Immature natural killer cell (primary cell): ENCODE data around the gene SAMD9L. TPM values are rescaled to one million over a fixed set of nuclear protein-coding genes. Genes with fewer than 3 reads are reported as not detected.
"Not testable (repeated sequence)": the region's sequence is repeated elsewhere in the genome, so short reads cannot be mapped to it uniquely, and the experiment has no call there.

Experiments used
- DNase-seq, 3 donors: peaks; one replicate each; pipeline ENCODE4 v3.0.0; 2022; ENCODE audit warnings: mixed read lengths in 1 of 3
- H3K27ac Mint-ChIP-seq, 6 donors: one replicate each; pipeline ENCODE4 v1.8.0; 2020; ENCODE audit warnings: mixed read lengths in 6 of 6, mild to moderate bottlenecking in 5 of 6, inconsistent platforms in 4 of 6, moderate library complexity in 3 of 6
- H3K27me3 Mint-ChIP-seq, 3 donors: one replicate each; pipeline ENCODE4 v1.8.0; 2020 to 2021; ENCODE audit warnings: low read depth in 3 of 3, mild to moderate bottlenecking in 3 of 3, mixed read lengths in 3 of 3, moderate library complexity in 3 of 3, inconsistent platforms in 1 of 3
- H3K36me3 Mint-ChIP-seq, 3 donors: one replicate each; pipeline ENCODE4 v1.8.0; 2020; ENCODE audit warnings: mixed read lengths in 3 of 3, inconsistent platforms in 2 of 3, mild to moderate bottlenecking in 2 of 3
- H3K4me1 Mint-ChIP-seq, 2 donors: one replicate each; pipeline ENCODE4 v1.8.0; 2020; ENCODE audit warnings: inconsistent platforms in 2 of 2, mild to moderate bottlenecking in 2 of 2, mixed read lengths in 2 of 2, moderate library complexity in 1 of 2
- H3K4me3 Mint-ChIP-seq, 5 donors: one replicate each; pipeline ENCODE4 v1.8.0; 2020; ENCODE audit warnings: mild to moderate bottlenecking in 5 of 5, mixed read lengths in 5 of 5, inconsistent platforms in 3 of 5, moderate library complexity in 3 of 5
- H3K9me3 Mint-ChIP-seq, 6 donors: one replicate each; pipeline ENCODE4 v1.8.0; 2020; ENCODE audit warnings: mild to moderate bottlenecking in 6 of 6, mixed read lengths in 6 of 6, inconsistent platforms in 4 of 6, moderate library complexity in 3 of 6
- polyA plus RNA-seq, 3 donors: library from polyadenylated mRNA; unstranded; fragments of 300-500 nt; fragmentation: Illumina TruSeq; gene quantifications; one replicate each; pipeline ENCODE4 v1.2.3, GENCODE V29; 2021

Gene SAMD9L
- polyA plus RNA-seq, 3 donors from 2014 or later = 35.9 to 78.2 (median 44.8) TPM

- peaks cover 0 to 2% (median 0%) of the 10 kb centered on the region in 3 donors for H3K27me3 Mint-ChIP-seq
- peaks cover 36 to 95% (median 81%) of the 10 kb centered on the region in 6 donors for H3K9me3 Mint-ChIP-seq
- H3K27ac Mint-ChIP-seq = no peak overlapping the region
- peaks cover 47 to 64% (median 48%) of the 10 kb centered on the region in 3 donors for H3K36me3 Mint-ChIP-seq
- DNase-seq = no peak
- H3K4me3 Mint-ChIP-seq = no peak overlapping the region
- no peaks in the 10 kb centered on the region for H3K4me1 Mint-ChIP-seq
These were observed 15.2 kb downstream of the SAMD9L start for GRCh38 chr7:93133005-93133404.

- Mint-ChIP-seq H3K9me3 (peaks cover 36 to 98% (median 80%) of the 10 kb centered on the region in 6 donors), H3K27me3 (peaks cover 0 to 2% (median 0%) of the 10 kb centered on the region in 3 donors), H3K4me3 (no peak overlapping the region), H3K4me1 (no peaks in the 10 kb centered on the region), H3K27ac (no peak overlapping the region), H3K36me3 (peaks cover 43 to 57% (median 45%) of the 10 kb centered on the region in 3 donors)
- DNase-seq = no peak
These were observed 16.0 kb downstream of the SAMD9L start for GRCh38 chr7:93132216-93132615.

- not testable (repeated sequence) for H3K4me1 Mint-ChIP-seq, DNase-seq, H3K27me3 Mint-ChIP-seq, H3K4me3 Mint-ChIP-seq, H3K27ac Mint-ChIP-seq
- Mint-ChIP-seq H3K36me3 (peaks cover 9 to 41% (median 39%) of the 10 kb centered on the region in 3 donors), H3K9me3 (peaks cover 26 to 63% (median 57%) of the 10 kb centered on the region in 6 donors)
These were observed 21.2 kb downstream of the SAMD9L start for GRCh38 chr7:93126954-93127353.

GRCh38 chr7:93123532-93123931 is 24.7 kb downstream of the SAMD9L start:
- H3K4me3 Mint-ChIP-seq, H3K27ac Mint-ChIP-seq: not testable (repeated sequence)
- H3K36me3 Mint-ChIP-seq = peaks cover 8 to 39% (median 36%) of the 10 kb centered on the region in 3 donors

GRCh38 chr7:93120592-93121549 is 27.3 kb downstream of the SAMD9L start:
- peaks cover 26 to 29% of the 10 kb centered on the region in 2 donors for H3K4me1 Mint-ChIP-seq
- peaks cover 0 to 2% (median 0%) of the 10 kb centered on the region in 3 donors for H3K27me3 Mint-ChIP-seq
- H3K9me3 Mint-ChIP-seq = peaks cover 0 to 18% (median 4%) of the 10 kb centered on the region in 6 donors
- peak overlapping the region in 1 of 6 donors; percentile 2 for H3K27ac Mint-ChIP-seq
- no peak overlapping the region for H3K4me3 Mint-ChIP-seq
- no peak for DNase-seq
- peaks cover 6 to 39% (median 32%) of the 10 kb centered on the region in 3 donors for H3K36me3 Mint-ChIP-seq

More at GRCh38 chr7:93123532-93123931, 24.7 kb downstream of the SAMD9L start:
- H3K9me3 Mint-ChIP-seq = peaks cover 10 to 33% (median 27%) of the 10 kb centered on the region in 6 donors
- not testable (repeated sequence) for H3K27me3 Mint-ChIP-seq, H3K4me1 Mint-ChIP-seq, DNase-seq

GRCh38 chr7:93119191-93119905 is 28.8 kb downstream of the SAMD9L start:
- no peak for DNase-seq
- Mint-ChIP-seq H3K9me3 (peaks cover 0 to 8% (median 1%) of the 10 kb centered on the region in 6 donors), H3K36me3 (peaks cover 16 to 40% (median 34%) of the 10 kb centered on the region in 3 donors), H3K4me1 (peaks cover 41 to 44% of the 10 kb centered on the region in 2 donors), H3K27ac (peak overlapping the region in 5 of 6 donors; percentile 40 to 94 (median 48)), H3K4me3 (peak overlapping the region in 1 of 5 donors; percentile 11), H3K27me3 (peaks cover 0 to 2% (median 2%) of the 10 kb centered on the region in 3 donors)

GRCh38 chr7:93117852-93118530 is 30.2 kb downstream of the SAMD9L start, which contains the start of gene SAMD9:
TSS of gene SAMD9 (minus strand) at chr7:93117979. CDS start at chr7:93106097, 11,882 bp downstream.
- DNase-seq = peak; percentile 73 to 79 (median 78)
- Mint-ChIP-seq H3K4me1 (peaks cover 50 to 55% of the 10 kb centered on the region in 2 donors), H3K4me3 (peak within 1 kb of the TSS; percentile 90 to 96 (median 91)), H3K27me3 (peaks cover 0 to 3% (median 2%) of the 10 kb centered on the region in 3 donors), H3K9me3 (peaks cover 6 to 13% (median 6%) of the 10 kb centered on the region in 6 donors), H3K27ac (peak within 1 kb of the TSS; percentile 91 to 99 (median 96)), H3K36me3 (peaks cover 25 to 46% (median 43%) of the 10 kb centered on the region in 3 donors)

GRCh38 chr7:93117327-93117726 is 30.9 kb downstream of the SAMD9L start:
- Mint-ChIP-seq H3K4me3 (peak overlapping the region; percentile 90 to 96 (median 91)), H3K9me3 (peaks cover 4 to 18% (median 13%) of the 10 kb centered on the region in 6 donors), H3K27ac (peak overlapping the region; percentile 91 to 99 (median 96)), H3K27me3 (peaks cover 0 to 3% (median 2%) of the 10 kb centered on the region in 3 donors), H3K4me1 (peaks cover 55 to 61% of the 10 kb centered on the region in 2 donors), H3K36me3 (peaks cover 24 to 46% (median 45%) of the 10 kb centered on the region in 3 donors)
- peak; percentile 0 to 9 (median 7) for DNase-seq

- no peak for DNase-seq
- H3K4me3 Mint-ChIP-seq = peak overlapping the region; percentile 90 to 96 (median 91)
- H3K36me3 Mint-ChIP-seq = peaks cover 38 to 59% (median 56%) of the 10 kb centered on the region in 3 donors
- peak overlapping the region; percentile 71 to 99 (median 94) for H3K27ac Mint-ChIP-seq
- H3K9me3 Mint-ChIP-seq = peaks cover 13 to 31% (median 28%) of the 10 kb centered on the region in 6 donors
- H3K27me3 Mint-ChIP-seq = peaks cover 0 to 3% (median 0%) of the 10 kb centered on the region in 3 donors
- H3K4me1 Mint-ChIP-seq = peaks cover 63 to 75% of the 10 kb centered on the region in 2 donors
These were observed 32.4 kb downstream of the SAMD9L start for GRCh38 chr7:93115796-93116195.

GRCh38 chr7:93108003-93108402 is 40.2 kb downstream of the SAMD9L start:
- Mint-ChIP-seq H3K4me3 (no peak overlapping the region), H3K4me1 (peaks cover 20 to 48% of the 10 kb centered on the region in 2 donors), H3K9me3 (peaks cover 59 to 100% (median 93%) of the 10 kb centered on the region in 6 donors), H3K27me3 (peaks cover 0 to 2% (median 1%) of the 10 kb centered on the region in 3 donors), H3K27ac (no peak overlapping the region), H3K36me3 (peaks cover 83 to 96% (median 96%) of the 10 kb centered on the region in 3 donors)
- DNase-seq = no peak

GRCh38 chr7:93097388-93097787 is 50.8 kb downstream of the SAMD9L start:
- H3K9me3 Mint-ChIP-seq = peaks cover 26 to 68% (median 49%) of the 10 kb centered on the region in 6 donors
- no peak for DNase-seq
- peaks cover 0 to 10% of the 10 kb centered on the region in 2 donors for H3K4me1 Mint-ChIP-seq
- H3K4me3 Mint-ChIP-seq = no peak overlapping the region
- no peak overlapping the region for H3K27ac Mint-ChIP-seq
- peaks cover 0 to under 1% (median 0%) of the 10 kb centered on the region in 3 donors for H3K27me3 Mint-ChIP-seq
- peaks cover 0 to 13% (median 13%) of the 10 kb centered on the region in 3 donors for H3K36me3 Mint-ChIP-seq

- DNase-seq = no peak
- Mint-ChIP-seq H3K9me3 (peaks cover 25 to 59% (median 40%) of the 10 kb centered on the region in 6 donors), H3K4me3 (no peak overlapping the region), H3K4me1 (no peaks in the 10 kb centered on the region), H3K36me3 (peaks cover 0 to 12% (median 9%) of the 10 kb centered on the region in 3 donors), H3K27ac (no peak overlapping the region), H3K27me3 (peaks cover 3 to 7% (median 4%) of the 10 kb centered on the region in 3 donors)
These were observed 55.3 kb downstream of the SAMD9L start for GRCh38 chr7:93092757-93093370.
